Neural progenitor cell (in vitro differentiated cells): ENCODE data around the gene KDM3A. TPM values are rescaled to one million over a fixed set of nuclear protein-coding genes. Genes with fewer than 3 reads are reported as not detected.

Experiments
- DNase-seq: peaks from one replicate; pipeline ENCODE4 v3.0.0-alpha.2; 2016; ENCODE audit warnings: low spot score
- H2AFZ ChIP-seq: fragments of 200-600 bp; sonication (generic); replicated peaks from 2 replicates; pipeline ENCODE4 v1.6.1; 2016; ENCODE audit warnings: antibody characterized with exemption
- H3F3A ChIP-seq: fragments of 200-600 bp; sonication (generic); 2 replicates; pipeline ENCODE4 v1.6.1; 2016; ENCODE audit warnings: antibody characterized with exemption, low read depth
- H3K27ac ChIP-seq: fragments of 200-600 bp; sonication (generic); 2 replicates; pipeline ENCODE4 v1.5.1; 2016; ENCODE audit warnings: mild to moderate bottlenecking
- H3K27me3 ChIP-seq: fragments of 200-600 bp; sonication (generic); 2 replicates; pipeline ENCODE4 v1.6.1; 2016; ENCODE audit warnings: mild to moderate bottlenecking, moderate library complexity
- H3K36me3 ChIP-seq: fragments of 200-600 bp; sonication (generic); 2 replicates; pipeline ENCODE4 v1.5.1; 2016
- H3K4me1 ChIP-seq: fragments of 200-600 bp; sonication (generic); 2 replicates; pipeline ENCODE4 v1.6.1; 2016; ENCODE audit warnings: mixed run types
- H3K4me2 ChIP-seq: fragments of 200-600 bp; sonication (generic); 2 replicates; pipeline ENCODE4 v1.6.1; 2016
- H3K4me3 ChIP-seq: fragments of 200-600 bp; sonication (generic); 2 replicates; pipeline ENCODE4 v1.5.1; 2016
- H3K79me2 ChIP-seq: fragments of 200-600 bp; sonication (generic); 2 replicates; pipeline ENCODE4 v1.6.1; 2016; ENCODE audit warnings: low read depth
- H3K9ac ChIP-seq: fragments of 200-600 bp; sonication (generic); 2 replicates; pipeline ENCODE4 v1.6.1; 2016
- H3K9me3 ChIP-seq: fragments of 200-600 bp; sonication (generic); 2 replicates; pipeline ENCODE4 v1.5.1; 2016; ENCODE audit warnings: low read depth
- H4K20me1 ChIP-seq: fragments of 200-600 bp; sonication (generic); 2 replicates; pipeline ENCODE4 v1.6.1; 2016; ENCODE audit warnings: low read depth
- H3K27ac Mint-ChIP-seq: 3 replicates; pipeline ENCODE4 v1.8.0; 2021; ENCODE audit warnings: mixed read lengths
- H3K27me3 Mint-ChIP-seq: 2 replicates; pipeline ENCODE4 v1.8.0; 2022; ENCODE audit warnings: low read depth, mild to moderate bottlenecking, inconsistent platforms, moderate library complexity, mixed read lengths; ENCODE audit not compliant: insufficient read depth
- H3K36me3 Mint-ChIP-seq: 3 replicates; pipeline ENCODE4 v1.8.0; 2021; ENCODE audit warnings: mixed read lengths
- H3K4me1 Mint-ChIP-seq: 3 replicates; pipeline ENCODE4 v1.8.0; 2021; ENCODE audit warnings: mixed read lengths
- H3K4me3 Mint-ChIP-seq: 3 replicates; pipeline ENCODE4 v1.8.0; 2021; ENCODE audit warnings: mild to moderate bottlenecking, moderate library complexity, mixed read lengths
- H3K9me3 Mint-ChIP-seq: 3 replicates; pipeline ENCODE4 v1.8.0; 2020; ENCODE audit warnings: mixed read lengths
- CTCF ChIP-seq: fragments of 200-600 bp; sonication (generic); IDR thresholded peaks from 2 replicates; pipeline ENCODE4 v1.5.1; 2017; ENCODE audit warnings: antibody characterized with exemption, mild to moderate bottlenecking
- EZH2 ChIP-seq: fragments of 200-600 bp; sonication (generic); IDR thresholded peaks from 2 replicates; pipeline ENCODE4 v1.6.1; 2017; ENCODE audit warnings: antibody characterized with exemption, mild to moderate bottlenecking, moderate library complexity
- EZH2phosphoT487 ChIP-seq: fragments of 200-600 bp; sonication (generic); IDR thresholded peaks from 2 replicates; pipeline ENCODE4 v1.6.1; 2017; ENCODE audit warnings: antibody characterized with exemption
- total RNA-seq: library from RNA; depleted of rRNA; stranded (reverse); fragments of >200 nt; gene quantifications from 2 replicates; pipeline ENCODE4 v1.2.3, GENCODE V29; 2015; ENCODE audit warnings: low replicate concordance

Gene KDM3A
- total RNA-seq, 1 donor from 2014 or later, result 84.9 TPM

- no peak overlapping the region for H3K4me3 ChIP-seq
- peaks cover 38% of the 10 kb centered on the region for H3K36me3 Mint-ChIP-seq
- H3K27me3 ChIP-seq, result no peaks in the 10 kb centered on the region
- H3K27ac ChIP-seq, result no peak overlapping the region
- H3K9me3 ChIP-seq, result no peaks in the 10 kb centered on the region
- H3F3A ChIP-seq, result no peaks in the 10 kb centered on the region
- no peak overlapping the region for H3K4me2 ChIP-seq
- no peak for DNase-seq
- H3K79me2 ChIP-seq, result no peaks in the 10 kb centered on the region
- H4K20me1 ChIP-seq, result peaks cover 47% of the 10 kb centered on the region
- no peak overlapping the region for H3K4me3 Mint-ChIP-seq
- no peaks in the 10 kb centered on the region for H3K4me1 ChIP-seq
- no peak overlapping the region for H2AFZ ChIP-seq
- H3K9me3 Mint-ChIP-seq, result no peaks in the 10 kb centered on the region
- H3K9ac ChIP-seq, result no peak overlapping the region
- TF ChIP-seq EZH2, result no peak
- TF ChIP-seq CTCF, result no peak
- H3K36me3 ChIP-seq, result peaks cover 29% of the 10 kb centered on the region
- H3K27me3 Mint-ChIP-seq, result no peaks in the 10 kb centered on the region
- H3K27ac Mint-ChIP-seq, result no peak overlapping the region
- no peaks in the 10 kb centered on the region for H3K4me1 Mint-ChIP-seq
Observed at GRCh38 chr2:86466306-86466705, 25.1 kb downstream of the KDM3A start.

- no peak overlapping the region for H3K4me3 ChIP-seq
- no peak for TF ChIP-seq EZH2
- TF ChIP-seq CTCF, result no peak
- TF ChIP-seq EZH2phosphoT487, result no peak
Observed at GRCh38 chr2:86468162-86469033, 27.2 kb downstream of the KDM3A start.

GRCh38 chr2:86470890-86471289 lies 29.7 kb downstream of the KDM3A start:
- peaks cover 47% of the 10 kb centered on the region for H3K36me3 Mint-ChIP-seq
- Histone ChIP-seq H3K9me3 (no peaks in the 10 kb centered on the region), H3F3A (no peaks in the 10 kb centered on the region), H3K4me2 (no peak overlapping the region), H3K27ac (no peak overlapping the region), H3K79me2 (no peaks in the 10 kb centered on the region), H3K27me3 (no peaks in the 10 kb centered on the region), H2AFZ (no peak overlapping the region), H3K4me3 (no peak overlapping the region), H4K20me1 (peaks cover 47% of the 10 kb centered on the region), H3K9ac (no peak overlapping the region), H3K4me1 (no peaks in the 10 kb centered on the region), H3K36me3 (peaks cover 34% of the 10 kb centered on the region)
- DNase-seq, result no peak
- no peaks in the 10 kb centered on the region for H3K4me1 Mint-ChIP-seq
- H3K4me3 Mint-ChIP-seq, result no peak overlapping the region
- no peak overlapping the region for H3K27ac Mint-ChIP-seq
- H3K9me3 Mint-ChIP-seq, result no peaks in the 10 kb centered on the region
- TF ChIP-seq EZH2, result no peak
- no peak for TF ChIP-seq EZH2phosphoT487
- TF ChIP-seq CTCF, result no peak
- H3K27me3 Mint-ChIP-seq, result peaks cover 2% of the 10 kb centered on the region

More at GRCh38 chr2:86468162-86469033, 27.2 kb downstream of the KDM3A start:
- H2AFZ ChIP-seq, result no peak overlapping the region
- H3K36me3 Mint-ChIP-seq, result peaks cover 40% of the 10 kb centered on the region
- no peaks in the 10 kb centered on the region for H3F3A ChIP-seq
- H3K79me2 ChIP-seq, result no peaks in the 10 kb centered on the region
- no peak overlapping the region for H3K27ac Mint-ChIP-seq
- no peak overlapping the region for H3K9ac ChIP-seq
- H3K9me3 Mint-ChIP-seq, result no peaks in the 10 kb centered on the region
- no peak overlapping the region for H3K4me2 ChIP-seq
- H3K4me3 Mint-ChIP-seq, result no peak overlapping the region
- H3K27me3 ChIP-seq, result no peaks in the 10 kb centered on the region
- H3K36me3 ChIP-seq, result peaks cover 36% of the 10 kb centered on the region
- H4K20me1 ChIP-seq, result peaks cover 52% of the 10 kb centered on the region
- no peaks in the 10 kb centered on the region for H3K4me1 ChIP-seq
- H3K9me3 ChIP-seq, result no peaks in the 10 kb centered on the region
- H3K4me1 Mint-ChIP-seq, result no peaks in the 10 kb centered on the region
- H3K27ac ChIP-seq, result no peak overlapping the region
- no peak for DNase-seq
- H3K27me3 Mint-ChIP-seq, result no peaks in the 10 kb centered on the region
